ENCODE measurements around the gene VAPB. TPM values are rescaled to one million over a fixed set of nuclear protein-coding genes. Genes with fewer than 3 reads are reported as not detected.

The VAPB gene
- total and polyA plus RNA-seq, 10 of the 15 experiments (the other 5 are each of a cell fraction or from before 2014, with no cell fraction given), result 3.2 to 28.6 (median 20.5) TPM

GRCh38 chr20:58440021-58440767 is 51.2 kb downstream of the VAPB start (continued):
- TF ChIP-seq BCLAF1 (IDR thresholded peaks at IDR 0.05) (no peak), MAX (IDR thresholded peaks at IDR 0.05; ENCODE audit: low read depth, low read length) (no peak), RBBP5 (conservative IDR thresholded peaks at IDR 0.05) (no peak), MEF2B (IDR thresholded peaks at IDR 0.05; ENCODE audit: partially characterized antibody, poor library complexity, severe bottlenecking) (no peak), RCOR1 (conservative IDR thresholded peaks at IDR 0.05; ENCODE audit: low read depth, low read length) (no peak), PAX8 (IDR thresholded peaks at IDR 0.05) (no peak)

GRCh38 chr20:58441723-58442122 is 52.7 kb downstream of the VAPB start:
- no peaks in the 10 kb centered on the region for H4K20me1 ChIP-seq (ENCODE audit: control insufficient read depth, insufficient read depth)
- H3K4me3 ChIP-seq, result no peak overlapping the region
- SMC1A ChIA-PET (ENCODE audit: uncharacterized antibody, unreplicated experiment), result interaction anchor here (1.0 to 1.9 kb wide), 2 partner anchors 22 to 206 kb away, joined by 5 read pairs; no protein-coding TSS in a partner anchor
- no peak overlapping the region for H3K27ac ChIP-seq (ENCODE audit: control insufficient read depth, insufficient read depth)
- no TSS peak for BruUV-seq (replicated peaks)
- peaks cover 10 to 22% of the 10 kb centered on the region in 2 experiments for H3K36me3 ChIP-seq (ENCODE audit: control insufficient read depth in 2 of 2, insufficient read depth in 2 of 2, low read length in 1 of 2)
- ATAC-seq (no peak), FAIRE-seq (no peak), DNase-seq (ENCODE audit: low read depth, low spot score) (no peak)
- peaks cover 12% of the 10 kb centered on the region for H3K79me2 ChIP-seq (ENCODE audit: control insufficient read depth, insufficient read depth, low read length)
- RAD21 ChIA-PET (ENCODE audit: unreplicated experiment), result no interaction called here
- H3K9ac ChIP-seq (ENCODE audit: control insufficient read depth, insufficient read depth, low read length), result no peak overlapping the region
- POLR2A ChIA-PET, result no interaction called here
- in situ Hi-C loops (cut with MboI) (no loop called here), intact Hi-C loops (cut with micrococcal nuclease; ENCODE audit: unreplicated experiment) (no loop called here)
- H3K9me3 ChIP-seq (replicated peaks; ENCODE audit: control insufficient read depth, insufficient read depth, low read length), result no peaks in the 10 kb centered on the region; the same call in 2 of the 3 replicates
- H3K4me1 ChIP-seq (ENCODE audit: control insufficient read depth, insufficient read depth, low read length), result no peaks in the 10 kb centered on the region; the same call in 1 of the 2 replicates
- no peak overlapping the region for H3K4me2 ChIP-seq (ENCODE audit: control insufficient read depth, insufficient read depth)
- CTCF ChIA-PET, result interaction anchor here (1.6 to 3.1 kb wide), 2 partner anchors 9 to 16 kb away, joined by 4 to 6 read pairs; no protein-coding TSS in a partner anchor
- no peak overlapping the region for H2AFZ ChIP-seq (ENCODE audit: control insufficient read depth, low read depth, low read length)
- no peaks in the 10 kb centered on the region for H3K27me3 ChIP-seq (replicated peaks in 1 of 2; ENCODE audit: control insufficient read depth in 2 of 2, insufficient read depth in 2 of 2, low read length in 1 of 2)
- TF ChIP-seq NBN (IDR thresholded peaks at IDR 0.05) (no peak), BCL3 (IDR thresholded peaks at IDR 0.05; ENCODE audit: borderline replicate concordance, insufficient read depth, low read depth, low read length, poor library complexity, severe bottlenecking) (no peak), NKRF (conservative IDR thresholded peaks at IDR 0.05) (no peak), SIX5 (IDR thresholded peaks at IDR 0.05; ENCODE audit: low read depth, low read length, severe bottlenecking) (no peak), USF1 (IDR thresholded peaks at IDR 0.05; ENCODE audit: borderline replicate concordance, extremely low read length, insufficient read depth, low read depth, low read length) (no peak), YBX1 (IDR thresholded peaks at IDR 0.05) (no peak), BHLHE40 (IDR thresholded peaks at IDR 0.05; ENCODE audit: borderline replicate concordance in 1 of 2, low read depth in 2 of 2, low read length in 1 of 2) (no peak), NR2C1 (IDR thresholded peaks at IDR 0.05) (no peak)
